ENCODE data around the gene FBXO24.
"Not testable (repeated sequence)": the region's sequence is repeated elsewhere in the genome, so short reads cannot be mapped to it uniquely, and the experiment has no call there.

Gene FBXO24

DNA sequence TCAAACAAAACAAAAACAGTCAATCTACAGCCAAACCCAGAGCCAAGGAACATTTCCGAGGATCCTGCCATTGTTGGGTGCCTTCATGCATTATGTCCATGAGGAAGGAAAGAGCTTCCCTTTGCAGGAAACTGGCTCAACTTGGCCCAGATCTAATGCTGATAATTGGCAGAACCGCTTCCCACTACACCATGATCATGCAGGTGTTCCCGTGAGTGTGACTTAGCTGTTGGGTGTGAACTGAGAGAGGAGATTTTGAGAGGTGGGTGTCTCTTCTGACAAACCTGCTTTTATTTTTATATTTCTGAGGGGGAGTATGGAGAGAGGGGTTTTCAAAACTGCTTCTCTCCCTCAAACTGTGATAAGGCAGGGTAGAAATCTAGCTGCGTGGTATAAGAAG, 27.0 kb upstream of the FBXO24 start:
- no peak for DNase-seq

GRCh38 chr7:100561491-100562194, 24.5 kb upstream of the FBXO24 start:
- DNase-seq = no peak

- no peak for DNase-seq
Observed at GRCh38 chr7:100562195-100563099, 23.7 kb upstream of the FBXO24 start.

DNA sequence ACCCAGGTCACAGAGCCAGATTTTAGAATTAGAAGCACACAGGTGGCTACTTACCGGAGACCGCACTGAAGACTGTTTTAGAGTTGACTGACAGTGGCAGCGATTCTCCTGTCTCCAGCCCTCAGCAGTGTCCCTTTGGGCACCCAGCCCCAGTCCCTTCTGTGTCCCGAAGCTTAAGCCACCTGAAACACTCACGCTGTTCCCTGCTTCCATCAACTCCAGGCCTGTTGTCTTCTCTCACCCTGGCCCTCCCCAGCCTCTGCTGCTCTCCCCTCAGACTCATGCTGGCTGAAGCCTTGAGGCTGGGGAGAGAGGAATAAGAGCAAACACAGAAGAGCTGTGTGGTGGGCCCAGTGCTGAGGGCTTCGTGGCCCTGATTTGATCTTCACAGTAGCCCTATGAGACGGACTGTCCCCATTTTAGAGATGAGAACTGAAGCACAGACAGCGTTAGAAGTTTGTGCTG, 23.0 kb upstream of the FBXO24 start:
- DNase-seq = no peak

DNA sequence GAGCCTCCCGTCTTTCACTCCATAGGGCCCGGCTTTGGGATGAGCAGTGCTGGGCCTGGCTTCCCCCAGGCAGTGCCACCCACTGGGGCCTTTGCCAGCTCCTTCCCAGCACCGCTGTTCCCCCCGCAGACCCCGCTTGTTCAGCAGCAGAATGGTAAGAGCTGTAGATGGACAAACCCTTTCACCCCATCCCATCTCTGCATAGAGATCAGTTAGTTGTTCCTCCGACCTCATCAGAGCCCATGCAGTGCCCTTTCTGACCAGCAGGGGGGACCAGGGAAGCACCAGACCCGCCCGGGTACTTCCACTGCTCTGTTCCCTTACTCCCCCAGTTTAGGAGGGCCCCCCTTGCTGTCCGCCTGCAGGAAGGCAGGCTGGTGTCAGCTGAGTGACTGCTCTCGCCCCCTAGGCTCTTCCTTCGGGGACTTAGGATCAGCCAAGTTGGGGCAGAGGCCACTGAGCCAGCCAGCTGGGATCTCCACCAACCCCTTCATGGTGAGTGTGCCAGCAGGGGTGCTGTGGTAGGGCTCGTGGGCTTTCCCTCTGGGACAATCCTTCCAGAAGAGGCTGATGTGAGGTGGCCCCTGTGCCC, 22.2 kb upstream of the FBXO24 start:
- peak; percentile 81 for DNase-seq

DNA sequence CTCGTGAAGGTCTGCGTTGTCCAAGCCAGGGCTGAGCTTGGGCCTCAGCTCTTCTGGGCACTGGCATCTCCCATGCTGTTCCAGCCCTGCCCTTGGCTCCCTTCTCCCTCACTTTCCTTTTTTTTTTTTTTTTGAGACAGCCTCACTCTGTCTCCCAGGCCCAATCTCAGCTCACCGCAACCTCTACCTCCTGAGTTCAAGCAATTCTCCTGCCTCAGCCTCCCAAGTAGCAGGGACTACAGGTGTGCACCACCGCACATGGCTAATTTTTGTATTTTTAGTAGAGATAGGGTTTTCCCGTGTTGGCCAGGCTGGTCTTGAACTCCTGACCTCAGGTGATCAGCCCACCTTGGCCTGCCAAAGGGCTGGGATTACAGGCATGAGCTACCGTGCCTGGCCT, 21.7 kb upstream of the FBXO24 start:
- DNase-seq = not testable (repeated sequence)

GRCh38 chr7:100565133-100565571, 21.0 kb upstream of the FBXO24 start:
- no peak for DNase-seq

- DNase-seq = no peak
Observed at GRCh38 chr7:100566018-100566531, 20.1 kb upstream of the FBXO24 start.

DNA sequence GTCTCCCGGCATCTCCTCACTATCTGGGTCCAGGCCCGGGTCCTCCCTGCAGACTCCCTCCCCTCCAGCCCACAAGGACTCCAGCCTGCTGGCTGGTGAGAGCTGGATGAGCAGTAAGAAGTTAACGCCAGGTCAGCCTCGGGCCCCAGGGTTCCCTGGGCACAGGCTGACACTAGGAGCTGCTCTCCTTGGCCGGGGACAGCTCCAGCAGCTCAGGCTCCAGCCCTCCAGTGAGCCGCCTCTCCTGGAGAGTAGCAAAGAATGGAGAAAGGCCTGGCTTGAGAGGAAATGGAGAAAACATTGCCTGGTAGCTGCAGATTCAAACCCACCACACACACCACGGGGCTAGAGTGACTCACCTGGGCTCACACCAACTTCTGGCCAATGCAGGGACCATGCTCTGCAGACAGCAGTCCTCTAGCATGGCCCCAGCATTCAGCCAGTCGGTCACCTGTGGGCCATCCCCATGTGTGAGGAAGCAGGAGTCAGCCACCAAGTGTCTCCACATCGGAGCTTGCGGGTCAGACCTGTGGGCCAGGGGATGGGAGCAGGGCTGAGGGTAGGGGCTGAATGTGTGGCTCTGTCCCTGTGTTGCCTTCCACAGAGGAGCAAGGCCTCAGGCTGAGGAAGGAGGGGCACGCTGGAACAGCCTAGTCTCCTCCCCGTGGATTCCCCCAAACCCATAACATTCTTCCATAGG, 18.9 kb upstream of the FBXO24 start:
- no peak for DNase-seq

DNA sequence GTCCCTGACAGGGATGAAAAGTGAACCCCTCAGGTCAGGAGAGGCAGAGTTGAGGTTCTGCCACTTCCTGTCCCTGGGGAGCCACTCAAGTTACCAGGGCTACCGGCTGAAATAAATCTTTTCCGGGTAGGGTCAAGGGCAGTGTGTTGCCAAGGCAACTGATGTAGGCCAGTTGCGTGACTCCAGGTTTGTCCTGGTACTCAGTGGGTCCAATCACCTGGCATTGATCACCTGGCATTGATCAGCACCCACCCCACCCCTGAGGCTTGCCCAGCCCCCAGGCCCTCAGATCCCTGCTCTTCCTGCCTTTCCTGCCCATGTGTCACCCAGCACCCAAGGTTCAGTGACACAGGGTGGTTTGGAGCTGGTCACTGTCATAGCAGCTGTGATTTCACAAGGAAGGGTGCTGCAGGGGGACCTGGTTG, 18.4 kb upstream of the FBXO24 start:
- DNase-seq = no peak

- no peak for DNase-seq
Observed at GRCh38 chr7:100568176-100568895, 17.8 kb upstream of the FBXO24 start.

DNA sequence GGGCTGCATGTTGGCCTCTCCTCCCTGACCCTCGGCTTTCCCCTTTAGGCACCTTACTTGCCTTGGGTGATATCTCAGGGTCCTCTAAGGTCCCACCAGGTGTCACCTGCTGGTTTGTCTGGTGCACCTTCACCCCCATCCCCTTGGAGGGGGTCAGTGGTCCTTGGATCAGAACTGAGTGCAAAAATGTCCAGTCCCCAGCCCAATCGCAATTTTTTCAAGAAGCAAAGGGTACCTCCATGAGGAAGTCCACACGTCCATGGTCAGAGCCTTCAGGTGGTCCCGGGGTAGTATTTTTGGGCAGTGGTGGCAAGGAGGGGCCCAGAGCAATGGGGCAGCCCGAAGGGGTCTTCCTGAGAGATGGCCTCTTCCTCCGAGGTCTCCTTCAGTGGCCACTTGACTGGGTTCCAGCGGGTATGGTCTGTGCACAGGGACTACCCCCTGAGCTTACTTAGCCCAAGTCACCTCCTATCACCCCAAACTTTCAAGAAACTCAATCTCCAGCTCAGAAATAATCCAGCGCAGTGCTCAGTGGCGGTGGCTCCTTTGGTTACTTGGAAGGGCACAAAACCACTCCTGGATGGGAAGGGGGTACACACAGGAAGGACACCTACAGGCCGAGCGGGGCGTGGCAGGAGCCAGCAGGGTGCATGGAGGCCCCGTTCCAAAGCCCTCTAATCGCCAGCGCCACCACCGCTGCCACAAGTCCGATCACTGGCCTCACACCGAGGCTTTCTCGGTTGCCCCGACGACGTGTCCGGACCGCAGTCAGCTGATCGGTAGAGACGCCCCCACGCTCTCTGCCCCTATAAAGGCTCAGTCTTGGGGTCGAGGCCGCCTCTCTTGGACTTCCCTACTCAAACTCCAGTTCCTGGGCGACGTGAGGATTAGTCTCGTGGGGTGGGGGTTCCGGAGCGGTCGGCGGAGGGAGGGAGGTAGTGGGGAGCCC, 17.0 kb upstream of the FBXO24 start:
- DNase-seq = peak; percentile 53

DNA sequence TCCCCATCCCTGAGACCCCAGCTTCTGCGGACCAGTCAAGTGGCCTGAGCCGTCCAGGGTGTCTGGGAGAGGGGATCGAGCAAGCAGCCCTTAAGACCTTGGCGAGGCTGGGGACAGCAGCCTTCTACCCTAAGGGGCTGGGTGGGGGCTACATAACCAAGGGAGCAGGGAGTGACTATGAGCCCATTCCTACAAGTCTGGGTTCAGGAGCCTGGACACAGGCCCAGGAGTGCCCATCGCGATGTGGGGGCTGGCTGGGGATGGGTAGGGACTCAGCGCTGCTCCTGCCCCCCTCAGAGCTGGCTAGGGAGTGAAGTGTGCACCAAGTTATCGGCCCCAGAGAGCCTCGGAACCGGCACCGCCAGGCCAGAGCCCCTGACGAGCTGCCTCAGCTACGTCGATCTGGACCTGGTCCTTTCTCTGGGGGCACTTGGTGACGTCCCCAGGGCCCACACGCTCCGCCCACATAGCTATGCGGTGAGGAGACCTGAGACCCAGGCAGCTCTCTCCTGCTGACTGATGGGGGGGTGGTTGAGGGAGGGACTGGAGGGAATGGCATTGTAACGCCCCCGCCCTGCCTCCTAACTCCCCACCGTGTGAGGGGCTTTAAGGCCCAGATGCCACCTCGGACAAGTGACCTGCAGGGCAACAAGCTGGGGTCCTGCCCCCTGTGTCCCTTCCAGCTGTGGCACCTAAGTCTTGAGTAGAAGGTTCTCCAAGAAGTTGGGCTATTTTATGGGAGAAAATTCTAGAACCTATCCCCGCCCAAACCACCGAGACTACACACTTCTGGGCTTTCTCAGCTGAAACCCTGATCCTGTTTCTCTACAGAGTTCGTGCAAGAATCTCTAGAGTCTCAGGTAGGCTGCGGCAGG, 14.9 kb upstream of the FBXO24 start:
- no peak for DNase-seq

GRCh38 chr7:100571829-100572116, 14.4 kb upstream of the FBXO24 start:
- DNase-seq = no peak

DNA sequence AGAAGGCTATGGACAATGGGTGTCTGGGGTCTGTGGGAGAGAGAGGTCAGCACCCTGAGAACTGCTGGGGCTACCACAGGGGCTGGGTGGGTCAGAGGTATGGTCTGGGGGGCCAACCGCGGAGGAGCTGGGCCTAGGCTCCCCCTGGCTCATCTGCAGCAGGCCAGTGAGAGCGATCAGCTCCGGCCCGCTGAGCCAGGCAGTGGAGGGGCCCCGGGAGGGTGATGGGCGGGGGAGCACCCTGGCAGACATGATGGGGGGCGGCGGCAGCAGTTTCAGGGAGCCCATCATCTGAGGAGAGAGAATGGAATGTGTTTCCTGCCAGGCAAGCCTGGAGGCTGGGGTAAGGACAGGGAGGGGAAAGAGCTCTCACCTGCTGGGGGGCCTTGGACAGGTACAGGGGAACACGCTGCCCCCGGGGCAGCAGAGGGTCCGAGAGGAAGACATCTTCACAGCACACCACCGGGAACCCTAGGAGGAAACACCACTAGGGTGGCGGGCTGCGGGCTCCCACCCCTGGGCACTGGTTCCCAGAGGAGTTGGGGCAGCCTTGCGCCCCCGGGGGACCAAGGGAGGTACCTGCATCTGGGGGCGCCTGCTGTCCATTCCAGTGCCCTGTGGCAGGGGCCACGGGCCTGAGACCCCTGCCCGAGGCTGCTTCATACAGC, 13.7 kb upstream of the FBXO24 start:
- DNase-seq = no peak

DNA sequence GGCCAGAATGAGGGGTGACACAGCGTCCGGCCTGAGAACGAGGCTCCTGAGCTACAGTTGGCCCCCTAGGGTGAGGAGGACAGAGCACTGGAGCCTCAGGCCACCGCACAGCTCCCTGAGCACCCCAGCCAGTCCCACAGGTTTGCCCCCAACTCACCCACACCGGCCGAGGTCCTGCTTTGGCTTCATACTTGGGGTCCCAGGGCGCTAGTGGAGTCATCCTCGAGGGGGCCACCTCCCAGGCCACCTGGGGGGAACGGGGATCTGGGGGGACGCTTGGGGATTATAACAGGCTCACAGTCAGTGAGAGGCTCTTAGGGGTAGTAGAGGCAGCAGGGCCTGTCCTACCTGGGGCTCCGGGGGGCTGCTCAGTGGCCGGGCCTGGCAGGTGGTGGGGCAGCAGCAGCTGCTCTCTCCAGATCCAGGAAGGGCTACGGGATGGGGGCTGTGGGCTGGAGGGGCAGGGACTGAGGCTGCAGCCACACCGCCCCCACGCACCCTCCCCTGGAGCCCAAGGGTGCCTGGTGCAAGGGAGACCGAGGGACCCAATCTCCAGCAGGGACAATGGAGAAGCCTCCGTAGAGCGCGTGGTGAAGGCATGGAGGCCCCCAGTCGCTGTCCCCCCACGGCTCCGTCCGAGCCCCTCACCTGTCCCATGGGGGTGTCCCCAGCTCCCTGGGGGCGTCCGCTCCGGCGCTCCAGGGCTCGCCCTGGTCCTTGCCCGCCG, 13.0 kb upstream of the FBXO24 start:
- DNase-seq = no peak

DNA sequence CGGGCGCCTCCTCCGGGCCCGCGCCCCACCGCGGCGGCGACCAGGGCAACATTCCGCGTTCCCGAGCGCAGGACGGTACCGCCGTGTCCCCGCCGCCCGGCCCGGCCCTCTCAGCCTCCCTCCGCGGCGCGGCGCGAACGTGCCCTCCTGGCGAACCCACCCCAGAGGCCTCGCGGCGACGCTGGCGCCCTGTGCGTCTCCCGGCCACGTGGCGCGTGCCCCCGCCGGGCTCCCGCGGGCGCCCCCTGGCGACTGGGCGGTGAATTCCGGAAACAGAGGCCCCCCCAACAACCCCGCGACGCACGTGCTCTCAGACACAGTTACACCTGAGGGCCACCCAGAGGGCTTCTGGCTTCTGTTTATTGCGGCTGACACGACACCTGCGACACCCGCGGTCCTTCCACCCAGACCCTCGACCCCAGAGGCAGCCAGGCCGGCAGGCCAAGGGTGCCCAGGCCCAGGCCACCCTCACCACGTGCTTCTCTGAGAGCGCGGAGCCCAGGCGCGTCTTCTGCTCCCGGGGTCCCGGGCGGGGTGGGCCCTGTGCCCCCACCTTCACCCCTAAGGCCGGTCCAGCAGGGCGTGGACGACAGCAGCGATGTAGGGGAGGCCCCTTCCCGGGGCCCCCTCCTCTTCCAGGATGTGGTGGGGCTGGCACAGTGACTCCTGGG, 12.3 kb upstream of the FBXO24 start, which contains the start of gene SAP25:
Gene SAP25, minus strand, starts transcription at position 210 of the 671 bp plus-strand sequence. Its CDS starts 158 bp downstream, at position 52.
- DNase-seq = no peak

Data from CD4-positive, alpha-beta T cell treated with Interleukin-4 for 4 hours (primary cell).